ENCODE results near the gene ARHGAP22. TPM values are rescaled to one million over a fixed set of nuclear protein-coding genes. Genes with fewer than 3 reads are reported as not detected.

Gene ARHGAP22
- polyA plus RNA-seq, 1 of the 3 experiments (the other 2 are of a cell fraction): 12.4 TPM

- no peak overlapping the region for H2AFZ ChIP-seq (ENCODE audit: low read depth)
- H3K36me3 ChIP-seq (replicated peaks in 1 of 2; ENCODE audit: control insufficient read depth in 1 of 2, insufficient read depth in 2 of 2, low read length in 1 of 2): peaks cover 5 to 8% of the 10 kb centered on the region in 2 experiments
- POLR2A ChIA-PET: no interaction called here
- no peak for DNase-seq
- WGBS (ENCODE audit: low lambda C conversion rate): 94% methylated on average over 24 of the region's 43 CpGs
- H3K27ac ChIP-seq (ENCODE audit: low read depth in 2 of 2, low read length in 1 of 2): no peak overlapping the region
- 0 out of 2 replicates have a peak, but pooled peaks cover 3% of the 10 kb centered on the region for H3K79me2 ChIP-seq (ENCODE audit: insufficient read depth)
- H4K20me1 ChIP-seq (ENCODE audit: insufficient read depth): peaks cover 23% of the 10 kb centered on the region
- TF ChIP-seq MEF2A (IDR thresholded peaks at IDR 0.05; ENCODE audit: borderline replicate concordance, low read depth) (no peak), POLR2AphosphoS5 (IDR thresholded peaks at IDR 0.05; ENCODE audit: low read depth, low read length) (no peak), REST (IDR thresholded peaks at IDR 0.05; ENCODE audit: low read depth, low read length) (no peak), TCF12 (IDR thresholded peaks at IDR 0.05) (no peak), SMC3 (IDR thresholded peaks at IDR 0.05; ENCODE audit: low read depth, low read length) (no peak), ELF1 (IDR thresholded peaks at IDR 0.05) (no peak), NFIC (IDR thresholded peaks at IDR 0.05; ENCODE audit: borderline replicate concordance) (no peak), NRF1 (IDR thresholded peaks at IDR 0.05; ENCODE audit: low read depth, low read length) (no peak), YY1 (IDR thresholded peaks at IDR 0.05; ENCODE audit: low read depth) (no peak), USF2 (IDR thresholded peaks at IDR 0.05; ENCODE audit: borderline replicate concordance, low read depth, low read length) (no peak), GABPA (IDR thresholded peaks at IDR 0.05; ENCODE audit: low read depth) (no peak), JUND (IDR thresholded peaks at IDR 0.05) (no peak)
- no peak overlapping the region for H3K9ac ChIP-seq
- H3K9me2 ChIP-seq: no peaks in the 10 kb centered on the region
- no peak overlapping the region for H3K4me2 ChIP-seq
- H3K27me3 ChIP-seq (ENCODE audit: insufficient read depth): no peaks in the 10 kb centered on the region
- no peaks in the 10 kb centered on the region for H3F3A ChIP-seq (replicated peaks; ENCODE audit: insufficient read depth)
- CTCF ChIA-PET: interaction anchor here (7.6 kb wide), 1 partner anchor 206 kb away, joined by 94 read pairs; no protein-coding TSS in a partner anchor
- H3K4me3 ChIP-seq (ENCODE audit: low read depth in 2 of 2, low read length in 1 of 2): no peak overlapping the region
- H3K9me3 ChIP-seq: no peaks in the 10 kb centered on the region
- peaks cover 12 to 22% of the 10 kb centered on the region in 2 experiments; a peak in 2 of 4 replicates for H3K4me1 ChIP-seq (ENCODE audit: control insufficient read depth in 1 of 2, insufficient read depth in 2 of 2, low read depth in 1 of 2, low read length in 1 of 2)
Measured at GRCh38 chr10:48450741-48451466, 154.0 kb downstream of the ARHGAP22 start.

- Histone ChIP-seq H3K9me3 (no peaks in the 10 kb centered on the region), H3K4me2 (no peak overlapping the region), H2AFZ (ENCODE audit: low read depth) (no peak overlapping the region), H4K20me1 (ENCODE audit: insufficient read depth) (peaks cover 18% of the 10 kb centered on the region), H3K36me3 (replicated peaks in 1 of 2; ENCODE audit: control insufficient read depth in 1 of 2, insufficient read depth in 2 of 2, low read length in 1 of 2) (peaks cover 5 to 8% of the 10 kb centered on the region in 2 experiments), H3K27me3 (ENCODE audit: insufficient read depth) (no peaks in the 10 kb centered on the region), H3K4me1 (ENCODE audit: control insufficient read depth in 1 of 2, insufficient read depth in 2 of 2, low read depth in 1 of 2, low read length in 1 of 2) (peaks cover 12 to 22% of the 10 kb centered on the region in 2 experiments; a peak in 2 of 4 replicates), H3K9ac (no peak overlapping the region), H3F3A (replicated peaks; ENCODE audit: insufficient read depth) (no peaks in the 10 kb centered on the region), H3K79me2 (ENCODE audit: insufficient read depth) (0 out of 2 replicates have a peak, but pooled peaks cover 3% of the 10 kb centered on the region), H3K9me2 (no peaks in the 10 kb centered on the region), H3K4me3 (ENCODE audit: low read depth in 2 of 2, low read length in 1 of 2) (no peak overlapping the region), H3K27ac (ENCODE audit: low read depth in 2 of 2, low read length in 1 of 2) (no peak overlapping the region)
- WGBS (ENCODE audit: low lambda C conversion rate): 99% methylated on average over 14 of the region's 49 CpGs
- ChIA-PET CTCF (interaction anchor here (0.6 to 7.6 kb wide), 2 partner anchors 99 to 207 kb away, joined by 3 to 94 read pairs; no protein-coding TSS in a partner anchor), POLR2A (no interaction called here)
- DNase-seq: no peak
- no peak for TF ChIP-seq GABPA (IDR thresholded peaks at IDR 0.05; ENCODE audit: low read depth)
- TF ChIP-seq SIN3A (IDR thresholded peaks at IDR 0.05; ENCODE audit: borderline replicate concordance, low read depth, low read length): no peak
- no peak for TF ChIP-seq USF2 (IDR thresholded peaks at IDR 0.05; ENCODE audit: borderline replicate concordance, low read depth, low read length)
- TF ChIP-seq, protein P1, sequence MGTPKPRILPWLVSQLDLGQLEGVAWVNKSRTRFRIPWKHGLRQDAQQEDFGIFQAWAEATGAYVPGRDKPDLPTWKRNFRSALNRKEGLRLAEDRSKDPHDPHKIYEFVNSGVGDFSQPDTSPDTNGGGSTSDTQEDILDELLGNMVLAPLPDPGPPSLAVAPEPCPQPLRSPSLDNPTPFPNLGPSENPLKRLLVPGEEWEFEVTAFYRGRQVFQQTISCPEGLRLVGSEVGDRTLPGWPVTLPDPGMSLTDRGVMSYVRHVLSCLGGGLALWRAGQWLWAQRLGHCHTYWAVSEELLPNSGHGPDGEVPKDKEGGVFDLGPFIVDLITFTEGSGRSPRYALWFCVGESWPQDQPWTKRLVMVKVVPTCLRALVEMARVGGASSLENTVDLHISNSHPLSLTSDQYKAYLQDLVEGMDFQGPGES (IDR thresholded peaks at IDR 0.05; ENCODE audit: low read depth, low read length): no peak
- no peak for TF ChIP-seq ZBTB33 (IDR thresholded peaks at IDR 0.05; ENCODE audit: borderline replicate concordance, low read depth)
- no peak for TF ChIP-seq NRF1 (IDR thresholded peaks at IDR 0.05; ENCODE audit: low read depth, low read length)
- no peak for TF ChIP-seq FOSL2 (IDR thresholded peaks at IDR 0.05; ENCODE audit: borderline replicate concordance, low read depth)
- no peak for TF ChIP-seq POLR2AphosphoS5 (IDR thresholded peaks at IDR 0.05; ENCODE audit: low read depth, low read length)
- TF ChIP-seq FOXJ3 (CRISPR knock-in tag; IDR thresholded peaks at IDR 0.05): no peak
Measured at GRCh38 chr10:48450233-48450740, 154.6 kb downstream of the ARHGAP22 start.
